ENCODE data around the gene C5.

The C5 gene

DNA sequence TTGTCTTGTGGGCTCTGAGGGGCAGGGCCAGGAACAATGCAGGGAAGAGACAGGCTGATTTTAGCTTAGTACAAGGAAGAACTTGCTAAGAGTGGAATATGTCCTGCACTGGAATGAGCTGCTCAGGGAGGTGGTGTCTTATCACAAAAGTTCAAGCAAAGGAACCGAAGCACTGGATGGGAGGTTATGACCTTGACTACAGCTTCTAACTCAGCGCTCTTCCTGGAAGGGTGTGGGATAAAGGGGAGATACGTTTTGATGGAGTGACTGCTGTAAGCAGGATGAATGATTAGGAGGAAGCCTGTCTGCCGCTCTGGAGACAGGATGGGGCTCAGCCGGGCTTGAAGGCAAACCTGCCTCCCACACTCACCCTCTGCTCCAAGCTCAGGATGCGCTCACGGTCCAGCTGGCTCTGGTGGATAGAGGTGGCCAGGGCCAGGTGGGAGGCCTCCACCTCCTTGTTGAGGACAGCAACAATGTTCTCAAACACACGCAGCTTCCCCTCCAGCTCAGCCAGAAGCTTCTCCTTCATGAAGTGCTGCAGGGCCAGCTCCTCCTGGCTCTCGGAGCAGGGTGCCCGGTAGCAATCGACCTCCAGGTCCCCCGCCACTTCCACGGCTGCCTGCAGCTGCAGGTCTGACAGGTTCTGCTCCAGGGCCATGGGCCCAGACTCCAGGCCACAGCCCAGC is 137.0 kb downstream of the C5 start:
- FAIRE-seq = no peak
- DNase-seq (ENCODE audit: insufficient read length, low spot score) = no peak
- no peak for TF ChIP-seq CTCF (IDR thresholded peaks at IDR 0.05; ENCODE audit: insufficient read depth, missing control alignments)

GRCh38 chr9:120911295-120911837 is 138.7 kb downstream of the C5 start:
- no peak for FAIRE-seq
- no peak for TF ChIP-seq CTCF (IDR thresholded peaks at IDR 0.05; ENCODE audit: insufficient read depth, missing control alignments)
- no peak for DNase-seq (ENCODE audit: insufficient read length, low spot score)

GRCh38 chr9:120910643-120911042 is 139.4 kb downstream of the C5 start:
- no peak for TF ChIP-seq CTCF (IDR thresholded peaks at IDR 0.05; ENCODE audit: insufficient read depth, missing control alignments)
- DNase-seq (ENCODE audit: insufficient read length, low spot score) (no peak), FAIRE-seq (no peak)

GRCh38 chr9:120909904-120910303 is 140.2 kb downstream of the C5 start:
- DNase-seq (ENCODE audit: insufficient read length, low spot score) = no peak
- FAIRE-seq = no peak

GRCh38 chr9:120905315-120906164 is 144.5 kb downstream of the C5 start:
- FAIRE-seq = no peak
- no peak for TF ChIP-seq CTCF (IDR thresholded peaks at IDR 0.05; ENCODE audit: insufficient read depth, missing control alignments)

More at GRCh38 chr9:120909904-120910303, 140.2 kb downstream of the C5 start:
- no peak for TF ChIP-seq CTCF (IDR thresholded peaks at IDR 0.05; ENCODE audit: insufficient read depth, missing control alignments)

GRCh38 chr9:120904978-120905301 is 145.1 kb downstream of the C5 start:
- DNase-seq (ENCODE audit: insufficient read length, low spot score) = no peak
- no peak for FAIRE-seq

More at GRCh38 chr9:120905315-120906164, 144.5 kb downstream of the C5 start:
- DNase-seq (ENCODE audit: insufficient read length, low spot score) = no peak

More at GRCh38 chr9:120904978-120905301, 145.1 kb downstream of the C5 start:
- TF ChIP-seq CTCF (IDR thresholded peaks at IDR 0.05; ENCODE audit: insufficient read depth, missing control alignments) = no peak
